H1 (cell line): Measurements from ENCODE around the gene TMEM9B. TPM values are rescaled to one million over a fixed set of nuclear protein-coding genes. Genes with fewer than 3 reads are reported as not detected.

Experiments used
- ATF2 ChIP-seq: IDR thresholded peaks from 2 replicates; pipeline ENCODE4 v1.6.1; 2012; ENCODE audit warnings: low read length, inconsistent platforms
- CHD7 ChIP-seq: fragments of 300-600 bp; sonication (generic); IDR thresholded peaks from 2 replicates; pipeline ENCODE4 v1.7.1; 2012; ENCODE audit warnings: low read length, moderate library complexity, mild to moderate bottlenecking, inconsistent platforms; ENCODE audit not compliant: insufficient replicate concordance
- GABPA ChIP-seq: IDR thresholded peaks from 2 replicates; pipeline ENCODE4 v1.6.1; 2011; ENCODE audit warnings: mild to moderate bottlenecking, low read length, moderate library complexity, borderline replicate concordance; ENCODE audit not compliant: insufficient read depth
- KDM4A ChIP-seq: IDR thresholded peaks from one replicate; pipeline ENCODE4 v1.7.1; 2012; ENCODE audit warnings: low read depth, mild to moderate bottlenecking, moderate library complexity, low read length, inconsistent platforms; ENCODE audit not compliant: severe bottlenecking
- TAF7 ChIP-seq: optimal IDR thresholded peaks from 2 replicates; pipeline ENCODE3; 2011; ENCODE audit warnings: low read depth, mild to moderate bottlenecking, inconsistent platforms, low read length, moderate library complexity, borderline replicate concordance
- polyA plus RNA-seq, 7 experiments: library from polyadenylated mRNA; depleted of rRNA in 3 of 7; stranded (reverse) in 5 of 7; unstranded in 2 of 7; fragments of >200 nt in 5 of 7; fragments of 200-250 nt in 2 of 7; gene quantifications; 1 replicate in 5 of 7; 2 replicates in 1 of 7; 4 replicates in 1 of 7; pipeline versions ENCODE4 v1.2.1 to v1.2.3, GENCODE V29; 2011 to 2013; ENCODE audit warnings: missing spikeins in 2 of 7, mixed read lengths in 2 of 7
- total RNA-seq: library from RNA; stranded (reverse); fragmentation: NEBNext Ultra II Directional; extraction: Animal tissue kit (Norgen Biotek cat#: 25700); gene quantifications from 2 replicates; pipeline ENCODE4 v1.2.1, GENCODE V29; 2021

The TMEM9B gene
- total and polyA plus RNA-seq, 2 of the 8 experiments (the other 6 are each of a cell fraction or from before 2014, with no cell fraction given): 8.3 to 9.4 TPM

GRCh38 chr11:8983552-8983951 lies 19.3 kb upstream of the TMEM9B start (continued):
- TF ChIP-seq CHD7 (no peak), TAF7 (no peak), GABPA (no peak), ATF2 (no peak), KDM4A (no peak)
